Measurements from ENCODE around the gene FUT2.

The FUT2 gene

DNA sequence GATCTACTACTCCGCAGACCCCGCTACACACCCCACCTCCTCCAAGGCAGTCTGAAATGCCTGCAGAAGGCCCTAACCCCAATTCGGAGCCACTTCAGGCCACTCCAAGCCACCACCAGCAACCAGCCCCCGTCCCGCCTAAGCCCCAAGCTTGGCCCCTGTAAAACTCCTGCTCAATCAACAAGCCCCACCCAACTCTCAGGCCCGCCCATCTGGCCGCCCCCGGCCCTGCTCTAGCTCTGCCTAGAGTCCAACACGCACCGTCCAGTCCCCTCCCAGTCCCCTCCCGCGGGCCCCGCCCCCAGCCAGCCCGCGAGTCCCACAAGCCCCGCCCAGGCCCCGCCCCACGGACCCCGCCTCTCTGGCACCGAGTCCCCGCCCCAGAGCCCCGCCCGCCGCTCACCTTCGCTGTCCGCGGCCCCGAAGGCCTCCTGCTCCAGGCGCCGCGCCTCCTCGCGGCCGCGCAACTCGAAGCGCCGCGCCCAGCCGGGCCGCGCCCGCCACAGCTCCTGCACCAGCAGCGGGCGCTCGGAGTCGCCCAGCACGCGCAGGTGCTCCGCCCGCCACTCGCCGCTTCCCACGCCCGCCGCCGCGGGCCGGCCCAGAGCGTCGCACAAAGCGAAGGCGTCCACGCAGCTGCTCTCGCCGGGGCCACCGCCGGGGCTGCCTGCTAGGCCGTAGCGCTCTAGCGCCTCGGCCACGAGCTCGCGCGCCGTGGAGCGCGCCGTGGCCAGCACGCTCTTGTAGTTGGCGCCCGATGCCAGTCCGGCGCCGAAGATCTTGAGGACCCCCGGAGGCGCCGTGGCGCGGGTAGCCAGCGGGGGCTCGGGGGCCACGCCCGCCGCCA, 43.0 kb downstream of the FUT2 start:
- TF ChIP-seq, protein P1, sequence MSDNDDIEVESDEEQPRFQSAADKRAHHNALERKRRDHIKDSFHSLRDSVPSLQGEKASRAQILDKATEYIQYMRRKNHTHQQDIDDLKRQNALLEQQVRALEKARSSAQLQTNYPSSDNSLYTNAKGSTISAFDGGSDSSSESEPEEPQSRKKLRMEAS (IDR thresholded peaks at IDR 0.05; ENCODE audit: low read depth, low read length), result peak; percentile 82
- TF ChIP-seq, protein P2, sequence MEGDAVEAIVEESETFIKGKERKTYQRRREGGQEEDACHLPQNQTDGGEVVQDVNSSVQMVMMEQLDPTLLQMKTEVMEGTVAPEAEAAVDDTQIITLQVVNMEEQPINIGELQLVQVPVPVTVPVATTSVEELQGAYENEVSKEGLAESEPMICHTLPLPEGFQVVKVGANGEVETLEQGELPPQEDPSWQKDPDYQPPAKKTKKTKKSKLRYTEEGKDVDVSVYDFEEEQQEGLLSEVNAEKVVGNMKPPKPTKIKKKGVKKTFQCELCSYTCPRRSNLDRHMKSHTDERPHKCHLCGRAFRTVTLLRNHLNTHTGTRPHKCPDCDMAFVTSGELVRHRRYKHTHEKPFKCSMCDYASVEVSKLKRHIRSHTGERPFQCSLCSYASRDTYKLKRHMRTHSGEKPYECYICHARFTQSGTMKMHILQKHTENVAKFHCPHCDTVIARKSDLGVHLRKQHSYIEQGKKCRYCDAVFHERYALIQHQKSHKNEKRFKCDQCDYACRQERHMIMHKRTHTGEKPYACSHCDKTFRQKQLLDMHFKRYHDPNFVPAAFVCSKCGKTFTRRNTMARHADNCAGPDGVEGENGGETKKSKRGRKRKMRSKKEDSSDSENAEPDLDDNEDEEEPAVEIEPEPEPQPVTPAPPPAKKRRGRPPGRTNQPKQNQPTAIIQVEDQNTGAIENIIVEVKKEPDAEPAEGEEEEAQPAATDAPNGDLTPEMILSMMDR (IDR thresholded peaks at IDR 0.05; ENCODE audit: low read depth, low read length), result peak; percentile 45
- TF ChIP-seq POLR2A (IDR thresholded peaks at IDR 0.05; ENCODE audit: extremely low read depth, insufficient read length) (peak; percentile 25), MYC (IDR thresholded peaks at IDR 0.05; ENCODE audit: low read depth, low read length) (peak; percentile 67)
- DNase-seq (ENCODE audit: low read depth), result peak; percentile 99
- peak overlapping the region; percentile 14 for H3K4me3 ChIP-seq (ENCODE audit: low read depth, low read length)

DNA sequence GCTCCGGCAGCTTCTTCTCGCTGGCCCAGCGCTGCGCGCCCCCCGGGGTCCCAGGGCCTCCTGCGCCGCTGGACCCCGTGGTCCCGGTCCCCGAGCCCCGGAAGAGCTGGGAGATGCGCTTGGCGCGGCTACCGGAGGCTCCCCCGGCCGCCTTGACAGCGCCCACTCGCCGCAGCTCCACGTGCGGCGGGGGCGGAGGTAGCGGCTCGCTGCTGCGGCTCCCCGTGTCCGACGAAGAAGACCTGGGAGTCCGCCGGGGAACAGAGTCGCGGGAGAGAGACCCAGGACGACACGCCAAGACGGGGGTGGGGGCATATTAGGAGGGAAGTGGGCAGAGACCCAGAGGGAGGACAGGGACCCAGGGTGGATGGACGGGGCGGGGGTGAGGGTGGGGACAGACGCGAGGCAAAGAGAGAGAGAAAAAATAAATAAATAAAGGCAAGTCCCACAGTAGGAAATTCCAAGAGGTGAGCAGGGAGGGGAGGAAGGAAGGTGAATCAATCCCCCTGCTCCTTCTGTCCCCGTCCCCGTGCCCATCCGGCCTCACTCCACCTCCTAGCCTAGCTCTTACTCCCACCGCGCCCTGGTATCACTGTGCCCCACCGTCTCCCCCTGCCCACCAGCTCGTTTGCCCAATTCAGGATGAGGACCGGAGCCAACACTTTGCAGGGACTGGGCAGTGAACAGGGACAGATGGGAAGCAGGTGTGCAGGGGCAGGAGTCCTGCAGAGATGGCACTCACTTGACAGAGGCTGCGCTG, 43.8 kb downstream of the FUT2 start:
- TF ChIP-seq, protein P2 (IDR thresholded peaks at IDR 0.05; ENCODE audit: low read depth, low read length), result no peak
- TF ChIP-seq MYC (IDR thresholded peaks at IDR 0.05; ENCODE audit: low read depth, low read length), result no peak
- no peak for TF ChIP-seq POLR2A (IDR thresholded peaks at IDR 0.05; ENCODE audit: extremely low read depth, insufficient read length)
- TF ChIP-seq, protein P1 (IDR thresholded peaks at IDR 0.05; ENCODE audit: low read depth, low read length), result no peak
- no peak overlapping the region for H3K4me3 ChIP-seq (ENCODE audit: low read depth, low read length)
- no peak for DNase-seq (ENCODE audit: low read depth)

DNA sequence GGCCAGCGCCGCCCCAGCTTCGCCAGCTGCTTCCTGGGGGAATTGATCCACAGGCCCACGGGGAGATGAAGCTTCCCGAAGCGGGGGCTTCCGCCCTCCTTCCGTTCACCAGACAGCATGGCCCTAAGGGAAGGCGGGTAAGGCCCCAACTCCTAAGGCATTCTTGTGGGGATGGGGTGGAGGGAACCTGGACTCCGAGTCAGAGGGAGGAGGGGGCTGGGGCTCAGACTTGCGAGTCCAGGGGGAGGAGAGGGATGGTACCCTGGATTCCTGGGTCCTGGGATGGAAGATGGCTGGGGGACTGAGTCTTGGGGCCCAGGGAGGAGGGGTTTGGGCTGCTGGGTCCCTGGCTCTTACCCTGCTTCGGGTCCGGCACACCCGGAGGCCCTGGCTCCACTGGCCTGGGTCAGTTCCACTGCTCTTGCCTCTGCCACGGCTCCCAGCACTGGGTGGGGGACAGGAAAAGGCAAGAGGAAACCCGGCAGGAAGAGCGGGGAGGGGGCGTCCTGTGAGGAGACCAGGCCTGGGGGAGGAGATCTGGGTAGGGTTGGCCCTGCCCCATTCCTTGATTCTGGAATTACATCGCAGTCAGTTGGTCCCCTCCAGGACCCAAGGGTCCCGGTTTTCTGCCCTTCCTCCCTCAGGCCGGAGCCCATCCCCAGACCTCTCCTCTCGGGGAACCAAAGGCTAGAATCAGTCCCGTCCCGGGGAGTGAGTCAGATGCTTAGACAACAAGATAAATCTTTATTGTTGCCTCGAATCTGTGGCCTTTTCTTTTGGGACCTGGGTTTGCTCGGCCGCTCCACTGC, 44.6 kb downstream of the FUT2 start, which contains the start of gene RASIP1:
TSS of gene RASIP1 (minus strand) at position 447 of the 809 bp plus-strand sequence. CDS start at position 119, 328 bp downstream.
- H3K4me3 ChIP-seq (ENCODE audit: low read depth, low read length), result no peak within 1 kb of the TSS
- no peak for DNase-seq (ENCODE audit: low read depth)
- TF ChIP-seq, protein P2 (IDR thresholded peaks at IDR 0.05; ENCODE audit: low read depth, low read length), result no peak
- no peak for TF ChIP-seq POLR2A (IDR thresholded peaks at IDR 0.05; ENCODE audit: extremely low read depth, insufficient read length)
- peak; percentile 17; the same call in 1 of the 2 replicates for TF ChIP-seq MYC (IDR thresholded peaks at IDR 0.05; ENCODE audit: low read depth, low read length)

DNA sequence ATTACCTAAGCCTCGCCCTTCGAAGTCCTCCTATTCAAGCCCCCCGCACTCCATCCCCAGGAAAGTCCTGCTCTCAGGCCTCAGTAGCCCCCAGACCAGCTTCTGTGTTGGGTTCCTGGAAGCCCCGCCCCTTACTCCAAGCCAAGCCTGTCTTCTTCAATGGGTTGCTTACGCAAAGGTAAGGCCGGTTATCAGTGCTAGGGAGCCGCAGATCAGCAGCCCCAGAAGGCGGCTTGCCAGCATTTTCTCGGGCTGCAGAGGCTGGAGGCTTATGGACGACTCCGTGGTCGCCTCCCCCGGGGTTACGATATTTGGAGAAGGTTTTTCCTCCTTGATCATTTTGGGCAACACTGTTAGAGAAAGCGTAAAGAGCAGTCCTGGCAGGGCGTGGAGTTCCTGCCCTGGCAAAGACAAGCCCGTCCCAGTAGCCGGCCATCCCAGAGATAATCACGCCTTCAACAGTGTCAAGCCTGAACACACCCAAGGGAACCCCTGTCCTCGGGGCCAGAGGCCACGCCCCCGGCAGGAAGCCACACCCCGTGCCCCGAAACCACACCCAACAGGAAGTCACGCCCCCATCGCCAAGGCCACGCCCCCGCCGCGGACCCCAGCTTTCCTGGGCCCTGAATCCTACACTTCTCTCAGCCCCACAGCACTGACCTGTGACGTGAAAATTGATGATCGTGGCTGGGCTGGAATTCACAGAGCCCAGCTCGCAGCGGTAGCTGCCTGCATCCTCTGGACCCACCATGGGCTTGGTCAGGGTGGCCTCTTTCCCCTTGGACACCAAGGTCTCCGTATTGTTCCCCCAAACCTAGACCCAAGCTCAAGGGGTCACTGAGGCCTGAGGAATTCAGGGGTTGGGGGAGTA, 45.6 kb downstream of the FUT2 start:
- TF ChIP-seq POLR2A (IDR thresholded peaks at IDR 0.05; ENCODE audit: extremely low read depth, insufficient read length) (peak; percentile 33), MYC (IDR thresholded peaks at IDR 0.05; ENCODE audit: low read depth, low read length) (peak; percentile 29; the same call in 1 of the 2 replicates)
- TF ChIP-seq, protein P1 (IDR thresholded peaks at IDR 0.05; ENCODE audit: low read depth, low read length), result peak; percentile 75
- TF ChIP-seq, protein P2 (IDR thresholded peaks at IDR 0.05; ENCODE audit: low read depth, low read length), result no peak
- H3K4me3 ChIP-seq (ENCODE audit: low read depth, low read length), result no peak overlapping the region
- DNase-seq (ENCODE audit: low read depth), result peak; percentile 74

DNA sequence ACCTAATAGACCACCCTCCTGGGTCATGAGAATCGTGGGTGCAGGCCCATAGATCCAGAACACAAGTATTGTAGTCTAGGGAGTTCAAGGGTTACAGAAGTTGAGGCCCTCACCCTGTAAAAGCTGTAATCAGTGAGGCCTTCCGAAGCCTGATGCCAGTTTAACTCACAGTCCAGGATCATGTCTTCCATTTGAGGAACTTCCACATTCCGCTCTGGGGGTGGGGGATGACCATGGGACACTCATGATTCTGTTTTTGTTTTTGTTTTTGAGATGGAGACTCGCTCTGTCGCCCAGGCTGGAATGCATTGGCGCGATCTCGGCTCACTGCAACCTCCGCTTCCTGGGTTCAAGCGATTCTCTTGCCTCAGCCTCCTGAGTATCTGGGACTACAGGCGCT, 46.3 kb downstream of the FUT2 start:
- no peak for TF ChIP-seq MYC (IDR thresholded peaks at IDR 0.05; ENCODE audit: low read depth, low read length)
- TF ChIP-seq, protein P2 (IDR thresholded peaks at IDR 0.05; ENCODE audit: low read depth, low read length), result no peak
- TF ChIP-seq, protein P1 (IDR thresholded peaks at IDR 0.05; ENCODE audit: low read depth, low read length), result no peak
- H3K4me3 ChIP-seq (ENCODE audit: low read depth, low read length), result no peak overlapping the region
- DNase-seq (ENCODE audit: low read depth), result no peak
